Activated CD4-positive, alpha-beta T cell treated with anti-CD3 and anti-CD28 coated beads, Interleukin-2, amount 10 ng/mL, durations not matched to agents 7 days and 5 days (primary cell): ENCODE measurements around the gene C1D. TPM values are rescaled to one million over a fixed set of nuclear protein-coding genes. Genes with fewer than 3 reads are reported as not detected.
A peak's percentile ranks its signal among the peaks of the same experiment; 100 is the strongest.
"Not testable (repeated sequence)": the region's sequence is repeated elsewhere in the genome, so short reads cannot be mapped to it uniquely, and the experiment has no call there.

Experiments
- CTCF ChIA-PET: fragments of 350-600 bp; sonication (Branson Sonifier 250); formaldehyde crosslinking; loops from one replicate; lab custom pipeline; 2021; ENCODE audit warnings: antibody characterized with exemption; lab: Charles Lee
- POLR2A ChIA-PET: fragments of 350-600 bp; sonication (Branson Sonifier 250); formaldehyde crosslinking; loops from one replicate; lab custom pipeline; 2021; ENCODE audit warnings: antibody characterized with exemption; lab: Charles Lee
- DNase-seq: peaks from one replicate; pipeline ENCODE4 v3.0.0-alpha.2; 2020
- H3K27ac Mint-ChIP-seq: one replicate; pipeline ENCODE4 v1.8.0; 2021; ENCODE audit warnings: mild to moderate bottlenecking, moderate library complexity, mixed read lengths
- H3K27me3 Mint-ChIP-seq: one replicate; pipeline ENCODE4 v1.8.0; 2021; ENCODE audit warnings: mixed read lengths
- H3K36me3 Mint-ChIP-seq: one replicate; pipeline ENCODE4 v1.8.0; 2021; ENCODE audit warnings: low read depth, mixed read lengths
- H3K4me1 Mint-ChIP-seq: one replicate; pipeline ENCODE4 v1.8.0; 2021; ENCODE audit warnings: mixed read lengths
- H3K4me3 Mint-ChIP-seq: one replicate; pipeline ENCODE4 v1.8.0; 2021; ENCODE audit warnings: mild to moderate bottlenecking, moderate library complexity, mixed read lengths
- H3K9me3 Mint-ChIP-seq: one replicate; pipeline ENCODE4 v1.8.0; 2021; ENCODE audit warnings: mixed read lengths
- total RNA-seq, 2 experiments: library from RNA; stranded (reverse); gene quantifications; one replicate each; pipeline ENCODE4 v1.2.3, GENCODE V29; 2021

Gene C1D
- total RNA-seq, 2 experiments from 2014 or later = 14.6 to 14.7 TPM

DNA sequence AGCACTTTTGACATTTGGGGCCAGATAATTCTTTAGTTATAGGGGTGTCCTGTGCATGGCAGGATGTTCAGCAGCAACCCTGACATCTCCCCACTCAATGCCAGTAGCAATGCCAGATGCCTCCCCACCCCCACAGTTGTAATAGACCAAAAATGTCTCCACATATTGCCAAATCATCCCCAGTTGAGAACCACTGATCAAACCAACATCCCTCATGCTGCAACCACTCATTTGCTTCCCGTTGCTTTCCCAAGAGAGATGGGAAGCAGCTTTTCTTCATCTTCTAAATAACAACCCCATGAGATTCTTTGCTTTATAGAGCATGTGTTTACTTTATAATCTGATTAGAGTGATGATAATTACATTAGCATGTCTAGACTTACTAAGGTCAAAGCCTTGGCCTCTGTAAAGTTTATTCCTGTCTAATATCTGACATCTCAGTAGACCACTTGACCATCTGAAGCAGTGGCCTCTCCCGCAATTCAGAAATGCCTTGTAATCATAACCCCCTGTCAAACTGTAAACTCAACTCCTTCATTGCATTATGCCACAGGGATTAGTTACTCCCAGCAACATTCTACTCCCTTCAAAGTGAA is 28.7 kb upstream of the C1D start:
- Mint-ChIP-seq H3K27ac (no peak overlapping the region), H3K9me3 (no peaks in the 10 kb centered on the region), H3K27me3 (no peaks in the 10 kb centered on the region), H3K4me3 (no peak overlapping the region), H3K36me3 (no peaks in the 10 kb centered on the region), H3K4me1 (peaks cover 11% of the 10 kb centered on the region)
- CTCF ChIA-PET = no interaction called here
- DNase-seq = no peak
- POLR2A ChIA-PET = no interaction called here

GRCh38 chr2:68089961-68090360 is 27.2 kb upstream of the C1D start:
- H3K9me3 Mint-ChIP-seq = no peaks in the 10 kb centered on the region
- ChIA-PET CTCF (no interaction called here), POLR2A (no interaction called here)
- no peaks in the 10 kb centered on the region for H3K36me3 Mint-ChIP-seq
- H3K4me3 Mint-ChIP-seq = no peak overlapping the region
- H3K27me3 Mint-ChIP-seq = no peaks in the 10 kb centered on the region
- DNase-seq = no peak
- H3K27ac Mint-ChIP-seq = no peak overlapping the region
- H3K4me1 Mint-ChIP-seq = peaks cover 11% of the 10 kb centered on the region

- Mint-ChIP-seq H3K4me3 (no peak overlapping the region), H3K36me3 (no peaks in the 10 kb centered on the region), H3K4me1 (peaks cover 11% of the 10 kb centered on the region), H3K9me3 (no peaks in the 10 kb centered on the region), H3K27me3 (no peaks in the 10 kb centered on the region), H3K27ac (no peak overlapping the region)
- ChIA-PET CTCF (interaction anchor here (1.6 kb wide), 1 partner anchor 35 kb away, joined by 4 read pairs; no protein-coding TSS in a partner anchor), POLR2A (no interaction called here)
- DNase-seq = no peak
These were observed 26.1 kb upstream of the C1D start for GRCh38 chr2:68088940-68089339.

DNA sequence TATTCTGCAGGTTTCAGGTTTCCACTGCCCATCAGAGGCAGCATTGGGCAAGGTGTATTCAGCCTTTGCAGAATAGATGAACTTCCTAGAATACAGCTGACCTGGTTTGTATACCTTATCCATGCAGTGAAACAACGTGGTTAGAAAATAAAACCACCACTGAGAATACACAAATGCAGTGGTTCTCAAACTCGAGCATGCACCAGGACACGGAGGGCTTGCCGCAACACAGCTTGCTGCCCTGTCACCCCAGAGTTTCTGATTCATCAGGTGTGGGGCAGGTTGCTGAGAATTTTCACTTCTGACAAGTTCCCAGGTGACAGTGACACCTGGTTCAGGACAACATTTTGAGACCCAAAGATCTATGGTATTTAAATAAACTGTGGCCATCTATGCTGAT is 23.4 kb upstream of the C1D start:
- H3K9me3 Mint-ChIP-seq = no peaks in the 10 kb centered on the region
- no peak for DNase-seq
- ChIA-PET POLR2A (no interaction called here), CTCF (interaction anchor here (0.9 kb wide), 1 partner anchor 19 kb away, joined by 3 read pairs; no protein-coding TSS in a partner anchor)
- H3K36me3 Mint-ChIP-seq = no peaks in the 10 kb centered on the region
- H3K27me3 Mint-ChIP-seq = peaks cover under 1% of the 10 kb centered on the region
- no peak overlapping the region for H3K4me3 Mint-ChIP-seq
- H3K27ac Mint-ChIP-seq = no peak overlapping the region
- peaks cover 11% of the 10 kb centered on the region for H3K4me1 Mint-ChIP-seq

GRCh38 chr2:68083346-68083745 is 20.5 kb upstream of the C1D start:
- Mint-ChIP-seq H3K36me3 (no peaks in the 10 kb centered on the region), H3K9me3 (no peaks in the 10 kb centered on the region), H3K27ac (no peak overlapping the region), H3K4me1 (no peaks in the 10 kb centered on the region), H3K4me3 (no peak overlapping the region), H3K27me3 (peaks cover 8% of the 10 kb centered on the region)
- ChIA-PET CTCF (no interaction called here), POLR2A (interaction anchor here (0.5 kb wide), 1 partner anchor 52 kb away, joined by 3 read pairs; no protein-coding TSS in a partner anchor)
- no peak for DNase-seq

GRCh38 chr2:68074050-68074449 is 11.2 kb upstream of the C1D start:
- H3K4me3 Mint-ChIP-seq = no peak overlapping the region
- H3K4me1 Mint-ChIP-seq = no peaks in the 10 kb centered on the region
- no peaks in the 10 kb centered on the region for H3K9me3 Mint-ChIP-seq
- ChIA-PET POLR2A (no interaction called here), CTCF (no interaction called here)
- no peaks in the 10 kb centered on the region for H3K36me3 Mint-ChIP-seq
- no peak overlapping the region for H3K27ac Mint-ChIP-seq
- peaks cover 9% of the 10 kb centered on the region for H3K27me3 Mint-ChIP-seq
- no peak for DNase-seq

GRCh38 chr2:68063797-68064646 is 1.2 kb upstream of the C1D start:
- H3K4me3 Mint-ChIP-seq, POLR2A ChIA-PET, H3K36me3 Mint-ChIP-seq, H3K27ac Mint-ChIP-seq, H3K9me3 Mint-ChIP-seq: not testable (repeated sequence)
- CTCF ChIA-PET = interaction anchor here (1.5 kb wide), 1 partner anchor 23 kb away, joined by 4 read pairs; no protein-coding TSS in a partner anchor
- Mint-ChIP-seq H3K27me3 (peaks cover 26% of the 10 kb centered on the region), H3K4me1 (peaks cover 28% of the 10 kb centered on the region)
- DNase-seq = peak; percentile 8

- Mint-ChIP-seq H3K4me1 (peaks cover 33% of the 10 kb centered on the region), H3K27ac (no peak overlapping the region), H3K4me3 (no peak overlapping the region), H3K27me3 (peaks cover 6% of the 10 kb centered on the region), H3K36me3 (no peaks in the 10 kb centered on the region), H3K9me3 (no peaks in the 10 kb centered on the region)
- POLR2A ChIA-PET = no interaction called here
- CTCF ChIA-PET = no interaction called here
- DNase-seq = no peak
These were observed 2.2 kb downstream of the C1D start for GRCh38 chr2:68060652-68061051.

- Mint-ChIP-seq H3K9me3 (no peaks in the 10 kb centered on the region), H3K27me3 (peaks cover 1% of the 10 kb centered on the region), H3K4me3 (no peak overlapping the region), H3K27ac (no peak overlapping the region), H3K4me1 (peaks cover 36% of the 10 kb centered on the region), H3K36me3 (no peaks in the 10 kb centered on the region)
- CTCF ChIA-PET = no interaction called here
- DNase-seq = no peak
- POLR2A ChIA-PET = no interaction called here
These were observed 2.8 kb downstream of the C1D start for GRCh38 chr2:68059784-68060525.

DNA sequence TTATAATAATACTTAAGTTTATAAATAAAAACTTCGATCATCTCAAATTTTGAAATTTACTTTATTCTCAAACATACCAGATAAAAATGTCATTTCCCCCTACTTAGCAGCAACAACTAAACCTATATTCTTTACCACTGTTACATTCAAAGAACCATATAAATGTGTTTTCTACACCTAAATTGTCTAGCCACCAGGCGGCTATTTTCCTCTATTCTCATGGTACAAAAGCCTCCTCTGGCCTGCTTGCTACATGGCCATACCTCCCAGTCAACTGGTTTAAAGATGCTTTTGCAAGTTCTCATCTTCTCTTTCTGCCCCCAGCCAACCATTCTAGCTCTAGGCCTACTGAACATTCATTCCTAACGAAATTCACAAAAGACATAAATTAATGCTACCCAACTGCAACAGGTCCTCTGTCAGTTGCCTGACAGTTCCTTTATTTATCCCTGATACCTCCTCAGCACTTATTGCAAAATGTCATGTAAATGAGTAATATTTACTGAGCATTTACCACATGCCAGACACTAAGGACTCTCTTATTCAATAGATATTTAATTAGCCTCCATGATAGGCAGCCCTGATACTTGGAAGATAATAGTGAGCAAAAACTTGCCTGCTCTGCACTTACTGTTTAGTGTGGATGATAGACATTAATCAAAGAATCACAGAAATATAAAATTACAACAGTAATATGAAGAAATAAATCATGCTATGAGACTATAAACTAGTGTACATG is 5.0 kb downstream of the C1D start:
- Mint-ChIP-seq H3K4me3 (no peak overlapping the region), H3K9me3 (no peaks in the 10 kb centered on the region), H3K36me3 (no peaks in the 10 kb centered on the region), H3K4me1 (peaks cover 26% of the 10 kb centered on the region), H3K27me3 (no peaks in the 10 kb centered on the region), H3K27ac (no peak overlapping the region)
- DNase-seq = no peak
- POLR2A ChIA-PET = no interaction called here
- CTCF ChIA-PET = no interaction called here

GRCh38 chr2:68052717-68053422 is 9.9 kb downstream of the C1D start:
- Mint-ChIP-seq H3K27ac (no peak overlapping the region), H3K4me3 (no peak overlapping the region), H3K27me3 (no peaks in the 10 kb centered on the region), H3K4me1 (peaks cover 13% of the 10 kb centered on the region), H3K36me3 (peaks cover 2% of the 10 kb centered on the region), H3K9me3 (no peaks in the 10 kb centered on the region)
- ChIA-PET POLR2A (no interaction called here), CTCF (interaction anchor here (0.6 kb wide), 1 partner anchor 707 kb away, joined by 3 read pairs; no protein-coding TSS in a partner anchor)
- no peak for DNase-seq

GRCh38 chr2:68050353-68050752 is 12.5 kb downstream of the C1D start:
- Mint-ChIP-seq H3K36me3 (peaks cover 5% of the 10 kb centered on the region), H3K27me3 (no peaks in the 10 kb centered on the region), H3K9me3 (no peaks in the 10 kb centered on the region), H3K4me3 (no peak overlapping the region), H3K4me1 (peaks cover 10% of the 10 kb centered on the region), H3K27ac (no peak overlapping the region)
- no peak for DNase-seq
- CTCF ChIA-PET = no interaction called here
- POLR2A ChIA-PET = no interaction called here
